Tongue (tissue), 2 donors: ENCODE results near the gene IMP3. TPM values are rescaled to one million over a fixed set of nuclear protein-coding genes. Genes with fewer than 3 reads are reported as not detected.

Source experiments
- DNase-seq: peaks from one replicate; pipeline ENCODE4 v3.0.0-alpha.2; 2015
- total RNA-seq: library from RNA; depleted of rRNA; stranded (reverse); fragments of >200 nt; gene quantifications from one replicate; pipeline ENCODE4 v1.2.3, GENCODE V29; 2014

IMP3 gene
- total RNA-seq, 1 donor from 2014 or later = 74.9 TPM

- DNase-seq = peak; percentile 74
These were observed 32.8 kb upstream of the IMP3 start for GRCh38 chr15:75672646-75673425.

GRCh38 chr15:75671730-75672602 is 31.9 kb upstream of the IMP3 start:
- DNase-seq = peak; percentile 54

GRCh38 chr15:75669879-75670212 is 29.8 kb upstream of the IMP3 start:
- no peak for DNase-seq

- no peak for DNase-seq
These were observed 29.3 kb upstream of the IMP3 start for GRCh38 chr15:75669191-75669878.

GRCh38 chr15:75666823-75667501 is 26.9 kb upstream of the IMP3 start:
- peak; percentile 92 for DNase-seq

GRCh38 chr15:75663931-75664421 is 24.0 kb upstream of the IMP3 start:
- no peak for DNase-seq

GRCh38 chr15:75662823-75663519 is 22.9 kb upstream of the IMP3 start:
- DNase-seq = no peak

- DNase-seq = no peak
These were observed 21.7 kb upstream of the IMP3 start for GRCh38 chr15:75661756-75662140.

GRCh38 chr15:75661100-75661755 is 21.2 kb upstream of the IMP3 start:
- peak; percentile 81 for DNase-seq

- DNase-seq = peak; percentile 48
These were observed 20.1 kb upstream of the IMP3 start for GRCh38 chr15:75659928-75660645.

GRCh38 chr15:75659141-75659771 is 19.2 kb upstream of the IMP3 start:
- DNase-seq = no peak

- no peak for DNase-seq
These were observed 16.8 kb upstream of the IMP3 start for GRCh38 chr15:75656813-75657212.

- no peak for DNase-seq
These were observed 16.3 kb upstream of the IMP3 start for GRCh38 chr15:75656331-75656730.

- no peak for DNase-seq
These were observed 15.9 kb upstream of the IMP3 start for GRCh38 chr15:75655931-75656330.

GRCh38 chr15:75654201-75654907 is 14.3 kb upstream of the IMP3 start:
- no peak for DNase-seq

GRCh38 chr15:75653347-75653913 is 13.4 kb upstream of the IMP3 start:
- no peak for DNase-seq

GRCh38 chr15:75651810-75652543 is 12.0 kb upstream of the IMP3 start:
- no peak for DNase-seq
